ENCODE data around the gene ITPRID2.

DNA sequence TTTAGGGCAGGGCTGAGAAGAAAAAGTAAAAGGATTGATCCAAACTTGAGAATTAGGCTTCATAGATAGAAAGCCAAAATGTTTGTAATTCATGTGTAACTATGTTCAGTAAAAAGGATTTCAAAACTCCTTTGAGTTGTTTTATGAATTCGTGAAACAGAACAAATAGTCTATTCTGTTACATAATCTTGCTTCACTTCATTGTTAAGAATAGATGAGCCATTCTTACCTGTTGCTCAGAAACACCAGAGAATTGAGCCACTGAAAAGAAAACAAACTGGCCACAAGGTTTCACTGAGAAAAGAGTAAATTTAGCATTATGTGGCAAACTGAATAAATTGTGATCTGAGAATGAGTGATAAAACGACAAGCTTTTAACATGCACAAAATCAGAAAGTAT lies 4.5 kb upstream of the ITPRID2 start:
- TF ChIP-seq SP1 (IDR thresholded peaks at IDR 0.05) (no peak), BHLHE40 (IDR thresholded peaks at IDR 0.05; ENCODE audit: borderline replicate concordance) (no peak), ELF4 (IDR thresholded peaks at IDR 0.05) (no peak), NFRKB (IDR thresholded peaks at IDR 0.05) (no peak)

Data from HEK293T (cell line).